Globus pallidus (tissue), 1 donor: Measurements from ENCODE around the gene ADAMTS4.

Experiments
- DNase-seq: peaks from one replicate; pipeline ENCODE4 v3.0.0-alpha.2; 2015; ENCODE audit warnings: low spot score

Gene ADAMTS4

DNA sequence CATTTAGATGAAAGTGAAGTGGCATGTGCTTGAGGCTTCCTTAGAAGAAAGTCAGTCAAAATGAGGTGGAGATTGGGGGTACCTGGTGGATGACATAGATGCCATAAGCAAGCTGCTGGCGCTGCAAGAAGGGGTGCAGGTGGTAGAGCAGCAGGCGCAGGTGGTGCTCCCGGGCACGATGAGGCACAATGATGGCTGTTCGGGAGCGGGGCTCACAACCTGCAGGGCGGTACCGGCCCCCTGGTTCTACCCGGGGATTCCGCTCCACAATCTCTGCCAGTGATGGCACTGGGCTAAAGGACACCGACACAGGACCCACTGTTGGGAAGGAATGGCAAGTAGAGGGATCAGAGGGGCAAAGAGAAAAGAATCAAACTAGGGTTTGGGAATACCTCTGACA, 23.9 kb downstream of the ADAMTS4 start:
- no peak for DNase-seq

DNA sequence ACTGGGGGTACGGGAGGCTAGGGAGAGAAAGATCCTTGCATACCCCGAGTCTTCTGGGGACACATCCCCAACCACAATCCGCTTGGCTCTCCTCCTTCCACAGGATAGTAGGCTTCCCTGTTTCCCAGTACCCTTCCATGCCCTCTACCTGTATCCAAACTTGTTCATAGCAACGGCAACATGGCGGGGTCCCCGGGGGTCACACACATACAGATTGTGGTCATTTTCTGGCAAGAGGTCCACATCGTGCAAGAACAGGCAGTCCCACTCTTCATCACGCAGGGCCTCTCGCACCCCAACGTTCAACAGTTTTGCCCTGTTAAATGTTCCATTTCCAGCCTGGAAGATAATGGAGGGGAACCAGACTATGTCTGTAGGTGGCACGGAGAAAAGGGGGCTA, 25.1 kb downstream of the ADAMTS4 start:
- DNase-seq, result no peak

DNA sequence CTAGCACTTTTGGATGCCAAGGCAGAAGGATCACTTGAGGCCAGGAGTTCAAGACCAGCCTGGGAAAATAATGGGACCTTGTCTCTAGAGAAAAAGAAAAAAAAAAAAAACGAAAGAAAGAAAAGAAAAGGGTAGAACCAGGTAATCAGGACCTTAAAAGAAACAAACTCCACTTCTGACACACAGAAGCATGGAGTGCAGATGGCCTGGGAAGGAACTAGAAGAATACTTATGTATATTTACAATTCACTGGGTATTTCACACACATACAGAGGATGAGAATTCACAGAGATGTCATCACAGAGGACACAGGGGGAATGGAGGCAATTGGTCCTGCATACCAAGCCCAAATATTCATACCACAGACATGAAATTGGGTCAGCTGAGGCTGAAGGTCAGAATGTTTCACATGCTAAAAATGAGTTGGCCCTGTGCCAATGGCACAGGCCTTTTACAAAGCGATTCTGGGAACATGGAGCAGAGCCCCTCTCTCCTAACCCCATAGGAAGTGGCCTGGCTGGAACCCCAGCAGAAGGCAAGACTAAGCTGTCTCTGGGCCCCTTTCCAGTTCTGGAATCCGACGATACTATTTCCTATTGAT, 26.0 kb downstream of the ADAMTS4 start:
- DNase-seq, result no peak

DNA sequence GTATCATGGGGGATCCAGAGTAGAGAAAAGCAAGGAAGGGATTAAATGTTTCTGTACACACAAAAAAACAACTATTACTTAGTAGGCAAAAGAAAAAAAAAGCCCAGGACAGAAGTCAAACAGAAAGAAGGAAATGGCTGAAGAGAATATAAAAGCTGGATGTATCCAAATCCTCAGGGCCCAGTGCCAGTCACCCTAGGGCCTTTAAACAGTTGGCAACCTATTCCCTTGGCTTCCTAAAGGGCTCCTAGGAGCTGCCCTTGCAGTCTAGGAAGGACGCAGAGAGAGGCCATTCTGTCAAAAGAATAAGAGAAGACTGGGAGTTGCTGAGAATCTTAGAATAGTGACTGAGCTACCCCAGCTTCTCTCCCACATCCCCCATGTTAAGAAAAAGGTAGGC, 26.5 kb downstream of the ADAMTS4 start:
- DNase-seq, result no peak

DNA sequence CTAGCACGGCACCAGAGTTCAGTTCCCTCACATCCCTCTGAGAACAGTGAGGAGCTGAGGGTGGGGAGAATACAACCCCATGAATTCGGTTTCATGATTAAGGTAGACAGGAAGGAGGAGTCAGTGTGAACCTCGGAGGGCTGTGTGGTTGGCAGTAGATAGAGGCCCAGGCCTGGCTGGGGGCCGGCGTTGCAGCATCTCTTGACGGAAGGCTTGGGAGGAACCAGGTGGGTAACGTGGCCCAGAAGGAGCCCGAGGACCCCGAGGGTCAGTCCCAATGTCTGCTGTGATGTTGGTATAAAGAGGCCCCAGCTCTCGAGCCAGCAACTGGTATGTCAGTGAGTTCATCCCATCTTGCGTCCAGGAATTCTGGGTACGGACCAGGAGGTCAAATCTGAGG, 27.2 kb downstream of the ADAMTS4 start:
- DNase-seq, result no peak

DNA sequence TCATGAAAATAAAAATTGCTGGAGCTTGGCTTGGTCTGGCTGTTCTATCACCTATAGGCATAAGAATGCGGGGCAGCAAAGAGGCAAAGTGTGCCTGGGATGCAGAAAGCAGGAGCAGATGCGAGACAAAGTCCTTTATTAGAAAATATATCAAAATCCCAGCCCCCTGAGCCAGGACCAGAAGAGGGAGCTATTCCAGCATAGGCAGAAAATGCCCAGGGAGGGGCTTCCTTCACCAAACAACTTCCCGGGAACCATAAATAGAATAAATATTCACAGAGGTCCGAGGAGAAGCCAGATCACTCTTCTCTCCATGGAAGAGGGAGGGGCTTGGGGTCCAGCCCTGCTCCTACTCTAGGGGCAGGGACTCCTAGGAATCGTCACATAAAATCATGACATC, 27.7 kb downstream of the ADAMTS4 start:
- DNase-seq, result no peak

DNA sequence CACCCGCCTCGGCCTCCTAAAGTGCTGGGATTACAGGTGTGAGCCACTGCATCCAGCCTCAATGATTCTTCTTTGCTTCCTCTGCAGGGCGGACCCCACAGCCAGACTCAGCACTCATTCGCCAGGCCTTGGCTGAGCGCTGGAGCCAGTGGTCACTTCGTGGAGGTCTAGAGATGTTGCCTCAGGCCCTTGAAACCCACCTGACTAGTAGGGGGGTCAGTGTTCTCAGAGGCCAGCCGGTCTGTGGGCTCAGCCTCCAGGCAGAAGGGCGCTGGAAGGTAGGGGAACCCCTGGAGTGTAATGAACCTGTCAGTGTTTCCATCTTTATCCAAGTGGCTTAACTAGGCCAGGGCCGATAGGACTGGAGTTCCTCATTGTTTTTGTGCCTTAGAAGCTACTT, 29.9 kb downstream of the ADAMTS4 start:
- DNase-seq, result no peak

DNA sequence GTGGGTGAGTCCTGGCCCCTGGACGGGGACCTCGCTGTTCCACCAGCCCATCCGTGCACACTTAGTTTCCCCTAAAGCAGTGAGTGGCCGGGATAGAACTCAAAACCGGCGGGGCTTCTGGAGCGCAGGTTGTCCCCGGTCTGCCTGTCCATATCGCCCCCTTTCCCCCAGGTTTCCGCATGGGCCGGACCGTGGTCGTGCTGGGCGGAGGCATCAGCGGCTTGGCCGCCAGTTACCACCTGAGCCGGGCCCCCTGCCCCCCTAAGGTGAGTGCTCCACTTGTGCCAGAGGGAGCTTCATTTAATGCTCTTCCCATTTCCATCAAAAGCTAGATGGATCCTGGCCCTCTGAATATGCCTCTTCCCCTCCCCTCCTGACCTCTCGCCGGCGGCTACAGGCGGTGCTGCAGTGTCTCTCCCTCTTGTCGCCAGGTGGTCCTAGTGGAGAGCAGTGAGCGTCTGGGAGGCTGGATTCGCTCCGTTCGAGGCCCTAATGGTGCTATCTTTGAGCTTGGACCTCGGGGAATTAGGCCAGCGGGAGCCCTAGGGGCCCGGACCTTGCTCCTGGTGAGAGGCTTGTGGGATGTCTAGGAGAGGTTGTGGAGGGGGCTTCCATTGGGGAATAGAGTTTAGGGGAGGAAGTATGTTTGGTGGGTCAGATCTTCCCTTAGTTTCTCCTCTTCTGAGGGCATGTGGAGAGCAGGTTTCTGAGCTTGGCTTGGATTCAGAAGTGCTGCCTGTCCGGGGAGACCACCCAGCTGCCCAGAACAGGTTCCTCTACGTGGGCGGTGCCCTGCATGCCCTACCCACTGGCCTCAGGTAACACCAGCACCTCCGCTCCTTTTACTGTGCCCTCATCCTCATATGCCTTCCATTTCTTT, 31.9 kb downstream of the ADAMTS4 start:
- no peak for DNase-seq

DNA sequence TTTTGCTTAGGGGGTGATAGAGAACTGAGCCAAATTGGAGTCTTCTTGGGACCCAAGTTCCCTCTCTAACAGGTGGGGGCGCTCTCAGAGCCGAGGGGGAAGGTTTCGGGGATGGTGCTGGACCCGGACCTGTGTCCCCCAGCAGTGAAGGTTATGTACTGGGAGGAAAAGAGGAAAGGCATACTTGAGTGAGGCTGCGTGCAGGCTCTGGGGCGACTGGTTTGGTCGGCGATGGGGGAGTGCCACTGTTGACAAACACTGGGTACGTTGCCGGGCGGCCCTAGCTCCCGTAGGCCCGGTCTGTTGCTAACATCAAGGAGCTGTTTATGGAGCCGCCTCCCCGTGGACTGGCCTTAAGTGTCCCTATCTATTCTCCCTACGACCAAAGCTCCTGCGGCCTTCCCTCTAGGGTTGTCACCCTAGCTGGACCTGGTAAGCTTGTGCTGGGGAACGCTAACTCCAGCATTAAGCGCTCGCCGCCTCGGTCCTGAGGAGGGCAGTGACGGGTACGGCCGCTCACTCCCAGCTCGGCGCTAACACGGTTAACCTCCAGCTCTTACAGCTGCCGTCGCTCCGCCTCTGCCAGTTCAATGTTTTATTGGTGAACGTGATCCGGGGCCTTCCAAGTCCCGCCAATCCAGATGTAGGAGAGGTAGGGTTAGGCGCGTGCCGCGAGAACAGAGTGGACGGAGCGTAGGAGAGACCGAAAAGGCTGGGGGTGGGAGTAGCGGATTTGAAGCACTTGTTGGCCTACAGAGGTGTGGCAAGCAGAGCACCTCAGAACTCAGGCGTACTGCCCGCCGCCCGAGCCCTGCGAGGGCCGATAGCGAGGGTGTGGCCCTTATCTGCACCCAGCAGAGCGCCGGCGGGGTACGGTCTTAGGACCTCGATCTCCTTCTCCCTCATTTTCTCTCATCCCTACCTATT, 32.8 kb downstream of the ADAMTS4 start, which contains the start of gene PPOX:
Gene PPOX, plus strand, starts transcription at position 685 of the 927 bp plus-strand sequence. CDS start 422 bp downstream, outside the sequence.
- DNase-seq, result peak; percentile 99

DNA sequence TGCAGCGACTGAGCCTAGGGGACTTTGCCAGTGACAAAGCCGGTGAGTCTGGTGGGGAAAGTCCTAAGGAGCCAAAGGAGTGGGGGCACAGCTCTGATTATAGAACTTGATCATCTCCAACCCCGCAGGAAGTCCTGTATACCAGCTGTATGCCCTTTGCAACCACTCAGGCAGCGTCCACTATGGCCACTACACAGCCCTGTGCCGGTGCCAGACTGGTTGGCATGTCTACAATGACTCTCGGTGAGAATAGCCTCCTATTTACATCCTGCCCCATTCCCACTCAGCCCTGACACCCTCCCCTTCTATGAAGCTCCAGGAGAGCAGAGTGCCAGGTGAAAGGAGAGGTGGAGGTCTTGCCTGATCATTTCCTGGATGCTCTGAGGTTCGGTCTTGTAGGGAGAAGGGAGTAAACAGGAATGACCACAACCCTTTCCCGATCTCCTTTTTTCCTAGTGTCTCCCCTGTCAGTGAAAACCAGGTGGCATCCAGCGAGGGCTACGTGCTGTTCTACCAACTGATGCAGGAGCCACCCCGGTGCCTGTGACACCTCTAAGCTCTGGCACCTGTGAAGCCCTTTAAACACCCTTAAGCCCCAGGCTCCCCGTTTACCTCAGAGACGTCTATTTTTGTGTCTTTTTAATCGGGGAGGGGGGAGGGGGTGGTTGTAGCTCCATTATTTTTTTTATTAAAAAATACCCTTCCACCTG, 33.8 kb downstream of the ADAMTS4 start:
- no peak for DNase-seq

DNA sequence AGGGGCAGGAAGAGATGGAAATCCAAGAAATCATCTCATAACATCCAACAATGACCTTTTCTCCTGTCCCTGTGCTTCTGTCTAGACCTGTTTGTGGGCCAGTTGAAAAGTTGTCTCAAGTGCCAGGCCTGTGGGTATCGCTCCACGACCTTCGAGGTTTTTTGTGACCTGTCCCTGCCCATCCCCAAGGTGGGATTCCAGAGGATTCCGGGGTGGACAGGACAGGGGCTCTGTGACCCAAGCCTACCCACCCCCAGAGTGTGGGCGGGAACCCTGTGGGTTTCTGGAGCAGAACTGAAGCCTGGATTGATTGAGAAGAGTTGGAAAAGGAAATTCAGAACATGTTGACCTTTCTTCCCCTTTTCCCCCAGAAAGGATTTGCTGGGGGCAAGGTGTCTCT, 35.1 kb downstream of the ADAMTS4 start:
- no peak for DNase-seq

DNA sequence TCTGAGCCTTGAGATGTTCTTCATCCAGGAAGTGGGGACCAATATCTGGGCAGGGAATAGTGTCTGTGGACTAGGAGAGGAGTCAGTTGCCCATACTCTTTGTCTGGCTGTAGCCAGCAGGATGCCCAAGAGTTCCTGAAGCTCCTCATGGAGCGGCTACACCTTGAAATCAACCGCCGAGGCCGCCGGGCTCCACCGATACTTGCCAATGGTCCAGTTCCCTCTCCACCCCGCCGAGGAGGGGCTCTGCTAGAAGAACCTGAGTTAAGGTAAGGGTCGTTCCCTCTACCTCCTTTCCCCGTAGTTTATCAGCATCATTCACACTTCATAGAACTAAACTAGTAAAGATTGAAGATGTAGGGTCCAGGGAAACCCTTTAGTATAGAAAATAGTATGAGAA, 36.0 kb downstream of the ADAMTS4 start:
- DNase-seq, result no peak

DNA sequence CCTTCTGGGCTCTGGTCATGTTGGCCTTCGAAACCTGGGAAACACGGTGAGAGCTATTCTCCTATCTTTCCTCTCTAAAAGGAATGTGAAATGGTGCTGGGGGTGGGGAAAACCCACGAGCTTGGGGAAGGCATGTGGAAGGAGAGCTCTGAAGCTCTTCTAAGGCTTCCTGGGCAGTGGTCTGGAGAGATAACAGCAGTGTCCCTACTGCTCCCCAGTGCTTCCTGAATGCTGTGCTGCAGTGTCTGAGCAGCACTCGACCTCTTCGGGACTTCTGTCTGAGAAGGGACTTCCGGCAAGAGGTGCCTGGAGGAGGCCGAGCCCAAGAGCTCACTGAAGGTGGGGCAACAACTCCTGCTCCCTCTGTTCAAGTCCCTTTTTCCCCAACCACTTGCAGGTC, 36.8 kb downstream of the ADAMTS4 start:
- DNase-seq, result no peak

DNA sequence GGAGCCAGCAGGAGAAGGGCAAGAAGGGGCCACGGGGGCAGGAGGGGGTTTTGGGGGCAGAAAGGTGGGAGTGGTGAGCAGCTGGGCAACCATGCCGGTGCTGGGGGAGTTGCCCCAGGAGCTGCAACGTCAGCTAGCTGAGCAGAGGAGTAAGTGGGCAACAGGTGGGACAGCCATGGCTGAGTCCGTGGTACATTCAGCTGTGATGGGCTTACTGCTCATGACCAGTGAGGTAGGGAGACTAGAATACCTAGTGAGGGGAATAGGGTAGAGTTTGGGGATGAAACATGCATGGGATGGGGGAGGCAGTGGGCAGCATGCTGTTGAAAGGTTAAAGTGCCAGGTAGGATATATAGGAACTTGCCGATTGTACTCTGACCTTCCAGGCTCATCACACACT, 37.2 kb downstream of the ADAMTS4 start:
- no peak for DNase-seq

DNA sequence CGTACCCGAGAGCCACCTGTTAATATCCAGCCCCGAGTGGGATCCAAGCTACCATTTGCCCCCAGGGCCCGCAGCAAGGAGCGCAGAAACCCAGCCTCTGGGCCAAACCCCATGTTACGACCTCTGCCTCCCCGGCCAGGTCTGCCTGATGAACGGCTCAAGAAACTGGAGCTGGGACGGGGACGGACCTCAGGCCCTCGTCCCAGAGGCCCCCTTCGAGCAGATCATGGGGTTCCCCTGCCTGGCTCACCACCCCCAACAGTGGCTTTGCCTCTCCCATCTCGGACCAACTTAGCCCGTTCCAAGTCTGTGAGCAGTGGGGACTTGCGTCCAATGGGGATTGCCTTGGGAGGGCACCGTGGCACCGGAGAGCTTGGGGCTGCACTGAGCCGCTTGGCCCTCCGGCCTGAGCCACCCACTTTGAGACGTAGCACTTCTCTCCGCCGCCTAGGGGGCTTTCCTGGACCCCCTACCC, 38.1 kb downstream of the ADAMTS4 start:
- DNase-seq, result no peak

DNA sequence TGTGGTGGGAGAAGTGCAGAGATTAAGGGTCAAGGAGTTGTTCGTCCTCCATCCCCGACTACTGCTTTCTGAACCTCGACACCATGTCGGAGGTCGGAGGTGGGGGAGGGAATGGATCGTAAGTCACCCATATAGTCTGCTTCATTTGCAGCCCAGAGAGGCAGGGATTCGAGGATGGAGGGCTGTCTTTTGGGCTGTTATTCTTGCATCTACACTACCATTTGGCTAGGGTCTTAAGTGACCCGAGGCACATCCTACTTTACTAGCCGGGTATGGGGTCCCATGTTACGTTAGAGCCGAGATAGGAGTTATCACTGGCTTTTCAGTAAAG, 39.0 kb downstream of the ADAMTS4 start:
- no peak for DNase-seq

DNA sequence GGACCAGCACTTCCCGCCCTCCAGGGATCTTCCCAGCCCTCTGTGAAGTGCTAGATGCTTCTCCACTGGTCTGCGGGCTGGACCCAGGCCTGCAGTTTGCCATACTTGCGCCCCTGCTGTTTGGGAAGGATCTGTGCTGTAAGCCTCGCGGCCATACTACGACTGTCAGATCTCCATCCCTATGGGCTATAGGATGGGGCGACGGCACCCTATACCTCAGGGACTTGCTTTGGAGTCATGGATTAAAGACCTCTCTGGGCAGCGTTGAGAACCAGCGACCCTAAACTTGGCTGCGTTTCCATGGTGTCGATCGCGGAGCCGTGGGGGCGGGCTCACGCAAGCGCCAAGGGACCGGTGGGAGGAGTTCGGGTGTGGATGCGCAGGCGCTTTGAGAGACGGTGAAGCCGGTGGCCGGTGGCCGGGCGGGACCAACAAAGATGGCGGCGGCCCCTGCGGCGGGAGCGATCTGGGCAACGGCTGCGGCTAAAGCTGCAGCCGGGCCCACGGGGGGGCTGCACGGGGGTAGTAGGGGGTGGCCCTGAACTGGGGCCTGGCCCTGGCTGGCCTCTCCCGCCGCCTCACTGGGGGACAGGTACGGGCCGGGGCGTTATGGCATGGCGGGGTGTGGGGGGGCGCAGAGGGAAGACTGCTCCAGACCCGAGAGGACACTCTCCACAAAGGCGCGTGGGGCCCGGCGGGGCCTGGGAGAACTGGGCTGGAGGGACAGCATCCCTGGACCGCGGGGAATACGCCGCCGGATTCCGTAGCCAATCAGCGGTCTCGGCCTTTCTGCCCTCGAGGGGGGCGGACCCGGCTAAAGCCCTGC, 39.6 kb downstream of the ADAMTS4 start, which contains the start of gene USP21:
Gene USP21, plus strand, starts transcription at position 414 of the 826 bp plus-strand sequence. CDS start 1,141 bp downstream, outside the sequence.
- peak; percentile 92 for DNase-seq

DNA sequence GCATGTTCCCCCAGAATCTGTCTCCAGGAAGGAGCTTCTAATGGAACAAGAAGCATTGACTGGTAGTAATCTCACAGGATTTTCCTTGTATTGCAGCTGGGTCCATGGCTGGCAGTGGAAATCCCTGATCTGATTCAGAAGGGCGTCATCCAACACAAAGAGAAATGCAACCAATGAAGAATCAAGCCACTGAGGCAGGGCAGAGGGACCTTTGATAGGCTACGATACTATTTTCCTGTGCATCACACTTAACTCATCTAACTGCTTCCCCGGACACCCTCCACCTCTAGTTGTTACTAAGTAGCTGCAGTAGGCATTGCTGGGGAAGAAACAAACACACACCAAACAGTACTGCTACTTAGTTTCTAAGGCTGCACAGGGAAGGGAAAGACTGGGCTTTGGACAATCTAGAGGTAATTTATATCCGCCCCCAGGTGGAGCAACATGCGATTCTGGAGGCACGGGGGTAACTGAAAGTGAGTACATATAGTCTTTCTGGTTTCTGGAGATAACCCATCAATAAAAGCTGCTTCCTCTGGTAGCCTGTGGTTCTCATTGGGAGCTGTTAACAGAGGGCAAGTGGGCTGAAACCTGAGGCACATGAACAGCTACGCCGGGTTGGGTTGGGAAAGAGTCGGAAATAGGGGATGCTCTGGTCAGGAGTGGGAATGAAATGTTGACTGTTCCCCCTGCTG, 40.4 kb downstream of the ADAMTS4 start:
- no peak for DNase-seq

DNA sequence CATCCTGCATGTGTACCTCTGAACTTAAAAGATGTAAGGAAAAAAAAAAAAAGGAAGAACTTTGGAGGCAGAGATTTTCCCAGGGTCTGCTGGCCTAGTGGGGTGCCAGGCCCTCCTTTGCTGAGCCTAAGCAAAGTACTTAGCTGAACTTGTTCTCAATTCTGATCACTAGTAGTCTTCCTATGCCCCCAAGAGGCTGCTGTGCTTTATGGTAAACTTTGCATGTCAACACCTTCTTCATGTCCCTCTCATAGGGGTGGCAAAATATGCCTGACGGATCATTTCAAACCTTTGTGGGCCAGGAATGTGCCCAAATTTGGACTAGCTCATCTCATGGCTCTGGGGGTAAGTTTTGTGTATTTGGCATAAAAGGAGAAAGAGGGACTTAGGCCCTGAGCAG, 41.0 kb downstream of the ADAMTS4 start:
- no peak for DNase-seq

DNA sequence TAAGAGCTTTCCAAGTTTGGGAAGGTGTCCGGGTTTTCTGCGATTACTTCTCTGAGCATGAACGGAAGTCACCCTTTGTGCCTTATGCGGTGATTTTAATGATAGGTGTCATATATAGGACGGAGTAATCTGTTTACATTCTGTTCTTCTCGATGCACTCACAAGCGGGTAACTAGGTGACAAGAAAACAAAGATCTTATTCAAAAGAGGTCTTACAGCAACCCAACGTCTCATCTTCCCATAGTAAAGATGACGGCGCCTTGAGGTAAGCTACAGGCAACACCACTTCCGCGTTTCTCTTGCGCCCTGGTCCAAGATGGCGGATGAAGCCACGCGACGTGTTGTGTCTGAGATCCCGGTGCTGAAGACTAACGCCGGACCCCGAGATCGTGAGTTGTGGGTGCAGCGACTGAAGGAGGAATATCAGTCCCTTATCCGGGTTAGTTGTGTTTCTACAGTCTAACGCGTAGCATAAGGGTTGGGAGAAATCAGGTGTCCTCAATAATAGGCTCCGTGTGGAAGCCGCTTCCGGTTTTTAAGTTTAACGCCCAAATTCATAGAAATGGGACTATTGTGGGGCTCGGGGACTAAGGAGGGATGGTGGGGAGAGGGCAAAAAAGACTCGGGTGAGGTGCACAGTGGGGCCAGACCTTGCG, 45.0 kb downstream of the ADAMTS4 start, which contains the start of gene UFC1:
Gene UFC1, plus strand, starts transcription at position 297 of the 656 bp plus-strand sequence. Its CDS starts 20 bp downstream, at position 317.
- DNase-seq, result peak; percentile 91
